Right atrium auricular region (tissue), 2 donors: ENCODE results near the gene GPC6. TPM values are rescaled to one million over a fixed set of nuclear protein-coding genes. Genes with fewer than 3 reads are reported as not detected.

Experiments used
- DNase-seq: peaks from one replicate; pipeline ENCODE4 v3.0.0-alpha.2; 2019; ENCODE audit warnings: low spot score
- H3K27ac ChIP-seq, 2 donors: fragments of 200-600 bp; sonication (generic); 1 replicate in 1 of 2; 2 replicates in 1 of 2; pipeline ENCODE4 v1.5.1; 2016 to 2019
- H3K27me3 ChIP-seq, 2 donors: fragments of 200-600 bp; sonication (generic); one replicate each; pipeline versions ENCODE4 v1.5.1 to v1.6.0; 2017 to 2019
- H3K36me3 ChIP-seq: fragments of 200-600 bp; sonication (generic); one replicate; pipeline ENCODE4 v1.5.1; 2016
- H3K4me1 ChIP-seq, 2 donors: fragments of 200-600 bp; sonication (generic); one replicate each; pipeline versions ENCODE4 v1.5.1 to v1.6.0; 2017 to 2019
- H3K4me3 ChIP-seq, 2 donors: fragments of 200-600 bp; sonication (generic); 1 replicate in 1 of 2; 2 replicates in 1 of 2; pipeline ENCODE4 v1.5.1; 2017 to 2019; ENCODE audit warnings: mild to moderate bottlenecking in 1 of 2, moderate library complexity in 1 of 2
- H3K9me3 ChIP-seq, 2 donors: fragments of 200-600 bp; sonication (generic); one replicate each; pipeline ENCODE4 v1.5.1; 2019
- CTCF ChIP-seq, 2 donors: fragments of 200-600 bp; sonication (generic); IDR thresholded peaks; one replicate each; pipeline ENCODE4 v1.5.1; 2019; ENCODE audit warnings: antibody characterized with exemption in 2 of 2
- total RNA-seq, 2 donors: library from RNA; depleted of rRNA; stranded (reverse); fragments of >200 nt; gene quantifications; one replicate each; pipeline ENCODE4 v1.1.0, GENCODE V29; 2016

GPC6 gene
- total RNA-seq, 2 donors from 2014 or later, result 1.3 to 3.8 TPM

- Histone ChIP-seq H3K4me1 (peaks cover 0 to 13% of the 10 kb centered on the region in 2 donors), H3K27me3 (no peaks in the 10 kb centered on the region), H3K27ac (peak overlapping the region in 1 of 2 donors; percentile 13), H3K4me3 (no peak overlapping the region), H3K36me3 (no peaks in the 10 kb centered on the region), H3K9me3 (no peaks in the 10 kb centered on the region)
- no peak for TF ChIP-seq CTCF (IDR thresholded peaks at IDR 0.05)
- no peak for DNase-seq
Observed at GRCh38 chr13:93767917-93768409, 541.4 kb downstream of the GPC6 start.

- Histone ChIP-seq H3K9me3 (no peaks in the 10 kb centered on the region), H3K27ac (no peak overlapping the region), H3K36me3 (no peaks in the 10 kb centered on the region), H3K4me3 (no peak overlapping the region), H3K4me1 (peaks cover 0 to 13% of the 10 kb centered on the region in 2 donors), H3K27me3 (no peaks in the 10 kb centered on the region)
- TF ChIP-seq CTCF (IDR thresholded peaks at IDR 0.05), result no peak
- DNase-seq, result no peak
Observed at GRCh38 chr13:93769101-93769500, 542.5 kb downstream of the GPC6 start.

DNA sequence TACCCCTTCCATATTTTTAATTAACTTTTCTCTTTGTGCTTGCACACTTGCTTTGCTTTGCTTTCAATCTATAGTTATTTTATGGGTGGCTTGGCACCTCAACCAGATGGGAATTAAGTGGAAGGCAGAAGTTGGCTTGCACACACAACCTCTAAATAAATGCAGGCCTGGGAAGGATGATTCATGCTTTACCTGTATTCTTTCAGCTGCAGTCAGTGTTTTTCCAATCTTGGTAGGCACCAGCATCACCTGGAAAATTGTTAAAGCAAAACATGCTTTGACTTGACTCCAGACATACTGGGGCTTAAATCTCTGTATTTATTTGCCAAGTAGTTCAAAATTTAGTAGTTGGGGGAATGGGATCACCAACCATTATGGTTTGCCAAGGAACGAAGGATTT is 543.0 kb downstream of the GPC6 start:
- Histone ChIP-seq H3K4me1 (peaks cover 0 to 13% of the 10 kb centered on the region in 2 donors), H3K9me3 (no peaks in the 10 kb centered on the region), H3K4me3 (no peak overlapping the region), H3K36me3 (no peaks in the 10 kb centered on the region), H3K27me3 (no peaks in the 10 kb centered on the region), H3K27ac (no peak overlapping the region)
- no peak for TF ChIP-seq CTCF (IDR thresholded peaks at IDR 0.05)
- DNase-seq, result no peak

DNA sequence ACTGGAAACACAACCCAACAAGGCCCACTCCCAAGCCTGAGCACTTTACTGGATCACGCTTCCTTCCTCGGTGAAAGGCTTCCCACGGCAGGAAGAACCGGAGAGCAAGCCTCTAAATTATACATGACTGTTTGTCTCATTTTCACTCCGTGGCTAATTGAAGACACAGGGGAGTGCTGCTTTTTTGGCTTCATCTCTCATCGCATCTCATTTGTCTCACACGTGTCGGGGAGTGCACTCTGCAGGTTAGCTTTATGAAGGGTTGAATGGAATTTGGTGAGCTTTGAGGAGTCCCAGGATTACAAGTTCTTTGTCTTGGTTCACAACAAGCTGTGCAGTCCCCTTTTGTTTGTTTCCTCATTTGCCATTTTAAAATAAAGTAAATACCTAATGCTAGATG is 544.6 kb downstream of the GPC6 start:
- H3K4me1 ChIP-seq, result peaks cover 0 to 13% of the 10 kb centered on the region in 2 donors
- no peaks in the 10 kb centered on the region for H3K27me3 ChIP-seq
- no peak overlapping the region for H3K4me3 ChIP-seq
- no peak for DNase-seq
- H3K36me3 ChIP-seq, result no peaks in the 10 kb centered on the region
- no peak for TF ChIP-seq CTCF (IDR thresholded peaks at IDR 0.05)
- H3K9me3 ChIP-seq, result no peaks in the 10 kb centered on the region
- no peak overlapping the region for H3K27ac ChIP-seq

GRCh38 chr13:93771782-93772181 is 545.2 kb downstream of the GPC6 start:
- Histone ChIP-seq H3K4me3 (no peak overlapping the region), H3K36me3 (no peaks in the 10 kb centered on the region), H3K9me3 (no peaks in the 10 kb centered on the region), H3K27me3 (no peaks in the 10 kb centered on the region), H3K4me1 (peaks cover 0 to 13% of the 10 kb centered on the region in 2 donors), H3K27ac (no peak overlapping the region)
- TF ChIP-seq CTCF (IDR thresholded peaks at IDR 0.05), result no peak
- DNase-seq, result no peak

GRCh38 chr13:93774506-93774905 is 547.9 kb downstream of the GPC6 start:
- TF ChIP-seq CTCF (IDR thresholded peaks at IDR 0.05), result no peak
- DNase-seq, result no peak
- Histone ChIP-seq H3K36me3 (no peaks in the 10 kb centered on the region), H3K27me3 (no peaks in the 10 kb centered on the region), H3K27ac (no peak overlapping the region), H3K4me1 (no peaks in the 10 kb centered on the region), H3K4me3 (no peak overlapping the region), H3K9me3 (no peaks in the 10 kb centered on the region)
